Endothelial cell of umbilical vein (primary cell): ENCODE results near the gene MEPCE. TPM values are rescaled to one million over a fixed set of nuclear protein-coding genes. Genes with fewer than 3 reads are reported as not detected.

Source experiments
- BruUV-seq: library from RNA; stranded (reverse); fragments of 400-500 nt; replicated peaks from 2 replicates; lab custom pipeline; 2021; lab: Mats Ljungman, UMichigan
- CTCF ChIA-PET: fragments of 300-600, 350-600 bp; sonication (Branson Sonifier 250); formaldehyde crosslinking; loops from one replicate; lab custom pipeline; 2021; ENCODE audit warnings: antibody characterized with exemption, inconsistent platforms; lab: Charles Lee
- POLR2A ChIA-PET: fragments of 300-600, 350-600 bp; sonication (Branson Sonifier 250); formaldehyde crosslinking; loops from one replicate; lab custom pipeline; 2021; ENCODE audit warnings: antibody characterized with exemption, inconsistent platforms; lab: Charles Lee
- DNase-seq: peaks from one replicate; pipeline ENCODE4 v3.0.0-alpha.2; 2011; ENCODE audit warnings: low read depth, low spot score
- FAIRE-seq: peaks from 2 replicates; lab custom pipeline; 2011; peaks lifted over from hg19 to GRCh38; lab: Jason Lieb, UNC
- H2AFZ ChIP-seq: 2 replicates; pipeline ENCODE4 v1.6.0; 2012; ENCODE audit warnings: low read depth, low read length, control low read depth, inconsistent platforms
- H3K27ac ChIP-seq: 2 replicates; pipeline ENCODE4 v1.5.1; 2011; ENCODE audit warnings: low read depth, mild to moderate bottlenecking, control low read depth, low read length, moderate library complexity; ENCODE audit not compliant: insufficient read depth
- H3K27me3 ChIP-seq, 2 experiments: 2 replicates each; pipeline versions ENCODE4 v1.6.0 to v1.6.1; 2011; ENCODE audit warnings: low read length in 2 of 2, mixed read lengths in 1 of 2; ENCODE audit not compliant: control insufficient read depth in 2 of 2, insufficient read depth in 2 of 2
- H3K36me3 ChIP-seq, 2 experiments: 2 replicates in 1 of 2; 3 replicates in 1 of 2; pipeline ENCODE4 v1.5.1; 2011; ENCODE audit warnings: low read length in 2 of 2, mild to moderate bottlenecking in 1 of 2, moderate library complexity in 1 of 2; ENCODE audit not compliant: control insufficient read depth in 2 of 2, insufficient read depth in 2 of 2; ENCODE audit errors: extremely low read depth in 1 of 2
- H3K4me1 ChIP-seq: 3 replicates; pipeline ENCODE4 v1.5.1; 2011; ENCODE audit warnings: mild to moderate bottlenecking, low read length; ENCODE audit not compliant: control insufficient read depth, insufficient read depth; ENCODE audit errors: extremely low read depth
- H3K4me2 ChIP-seq: 2 replicates; pipeline ENCODE4 v1.6.1; 2011; ENCODE audit warnings: low read length, control low read depth, mixed read lengths; ENCODE audit not compliant: insufficient read depth
- H3K4me3 ChIP-seq, 3 experiments: fragments of 200-600 bp in 1 of 3; sonication (generic), shearing (Covaris generic) in 1 of 3; replicated peaks in 1 of 3; 2 replicates each; pipeline ENCODE4 v1.5.1; 2011 to 2016; ENCODE audit warnings: control low read depth in 3 of 3, low read length in 3 of 3, mild to moderate bottlenecking in 2 of 3, inconsistent platforms in 1 of 3, low read depth in 1 of 3, moderate library complexity in 1 of 3; ENCODE audit not compliant: insufficient read depth in 1 of 3
- H3K79me2 ChIP-seq: 2 replicates; pipeline ENCODE4 v1.6.0; 2012; ENCODE audit warnings: low read length, inconsistent platforms; ENCODE audit not compliant: control insufficient read depth, insufficient read depth
- H3K9ac ChIP-seq: replicated peaks from 2 replicates; pipeline ENCODE3; 2011; ENCODE audit warnings: low read length, control low read depth; ENCODE audit not compliant: insufficient read depth; ENCODE audit errors: extremely low read depth
- H3K9me1 ChIP-seq: replicated peaks from 3 replicates; pipeline ENCODE4 v1.6.0; 2011; ENCODE audit warnings: mild to moderate bottlenecking, low read length; ENCODE audit not compliant: control insufficient read depth, insufficient read depth; ENCODE audit errors: extremely low read depth
- H3K9me3 ChIP-seq: replicated peaks from 2 replicates; pipeline ENCODE4 v1.5.1; 2012; ENCODE audit warnings: low read length, inconsistent platforms; ENCODE audit not compliant: control insufficient read depth, insufficient read depth
- H4K20me1 ChIP-seq: replicated peaks from 2 replicates; pipeline ENCODE3; 2011; ENCODE audit warnings: mild to moderate bottlenecking, low read length; ENCODE audit not compliant: control insufficient read depth, insufficient read depth; ENCODE audit errors: extremely low read depth
- CTCF ChIP-seq, 2 donors: IDR thresholded peaks; 1 replicate in 1 of 2; 2 replicates in 1 of 2; pipeline ENCODE4 v1.5.1; 2011; ENCODE audit warnings: low read length in 2 of 2, mild to moderate bottlenecking in 2 of 2, moderate library complexity in 2 of 2, control low read depth in 1 of 2, inconsistent platforms in 1 of 2, low read depth in 1 of 2; ENCODE audit not compliant: insufficient read depth in 1 of 2; ENCODE audit errors: extremely low read depth in 1 of 2
- EZH2 ChIP-seq: IDR thresholded peaks from 2 replicates; pipeline ENCODE4 v1.6.1; 2012; ENCODE audit warnings: borderline replicate concordance, low read depth, mild to moderate bottlenecking, moderate library complexity, low read length, inconsistent platforms; ENCODE audit not compliant: severe bottlenecking
- FOS ChIP-seq: IDR thresholded peaks from 2 replicates; pipeline ENCODE4 v1.6.1; 2011; ENCODE audit warnings: mild to moderate bottlenecking, low read length, moderate library complexity, borderline replicate concordance; ENCODE audit not compliant: insufficient read depth
- GATA2 ChIP-seq: IDR thresholded peaks from 2 replicates; pipeline ENCODE4 v1.7.0; 2011; ENCODE audit warnings: low read depth, mild to moderate bottlenecking, moderate library complexity, mixed read lengths, low read length; ENCODE audit not compliant: insufficient read length, insufficient read depth
- JUN ChIP-seq: IDR thresholded peaks from 2 replicates; pipeline ENCODE4 v1.6.1; 2011; ENCODE audit warnings: borderline replicate concordance, low read depth; ENCODE audit not compliant: insufficient read length, insufficient read depth
- MAX ChIP-seq: IDR thresholded peaks from 2 replicates; pipeline ENCODE4 v1.6.1; 2011; ENCODE audit not compliant: insufficient read depth, insufficient read length
- MYC ChIP-seq: IDR thresholded peaks from one replicate; pipeline ENCODE4 v1.6.1; 2011; ENCODE audit warnings: mild to moderate bottlenecking, low read depth, low read length
- POLR2A ChIP-seq: IDR thresholded peaks from 2 replicates; pipeline ENCODE4 v1.6.1; 2012; ENCODE audit warnings: low read depth, mild to moderate bottlenecking, control low read depth, low read length
- POLR2AphosphoS5 ChIP-seq: IDR thresholded peaks from 2 replicates; pipeline ENCODE4 v1.6.1; 2012; ENCODE audit warnings: low read depth, mild to moderate bottlenecking, control low read depth, low read length, moderate library complexity; ENCODE audit not compliant: insufficient read depth
- dilution Hi-C: fragments of 300-500 bp; cut with MboI; formaldehyde crosslinking; loops from one replicate; pipeline ENCODE4 v1.15.0; 2019; ENCODE audit warnings: low sequenced_read_pairs; ENCODE audit not compliant: extremely low pct_ligation_motif_present
- intact Hi-C: fragments of 100-400 bp; cut with micrococcal nuclease; formaldehyde crosslinking; loops from one replicate; pipeline ENCODE4 v1.10.0; 2022
- polyA plus RNA-seq, 4 experiments: library from polyadenylated mRNA; depleted of rRNA in 3 of 4; stranded (reverse) in 3 of 4; unstranded in 1 of 4; fragments of >200 nt; gene quantifications; 2 replicates each; pipeline versions ENCODE4 v1.2.1 to v1.2.3, GENCODE V29; 2011 to 2012; ENCODE audit warnings: missing spikeins in 1 of 4
- total RNA-seq: library from RNA; stranded (reverse); gene quantifications from 2 replicates; pipeline ENCODE4 v1.2.3, GENCODE V29; 2021

Gene MEPCE
- total and polyA plus RNA-seq, 2 donors (not counting 3 experiments of a cell fraction or from before 2014, with no cell fraction given): 23.3 to 45.8 TPM

GRCh38 chr7:100402241-100402640 lies 27.4 kb upstream of the MEPCE start:
- BruUV-seq: no TSS peak

More at GRCh38 chr7:100402241-100402640, 27.4 kb upstream of the MEPCE start:
- CTCF ChIA-PET: no interaction called here
- no peaks in the 10 kb centered on the region for H3K9me3 ChIP-seq
- H3K27me3 ChIP-seq: peaks cover 7 to 17% of the 10 kb centered on the region in 2 experiments
- no peak overlapping the region for H3K9ac ChIP-seq
- H3K4me1 ChIP-seq: no peaks in the 10 kb centered on the region
- no peak overlapping the region for H3K27ac ChIP-seq
- H2AFZ ChIP-seq: no peak overlapping the region
- H3K4me3 ChIP-seq: no peak overlapping the region
- H3K36me3 ChIP-seq: no peaks in the 10 kb centered on the region
- H4K20me1 ChIP-seq: no peaks in the 10 kb centered on the region
- intact Hi-C loops (no loop called here), dilution Hi-C loops (no loop called here)
- no peak overlapping the region for H3K4me2 ChIP-seq
- TF ChIP-seq POLR2AphosphoS5 (no peak), JUN (no peak), MYC (no peak), FOS (no peak), GATA2 (no peak), EZH2 (no peak), CTCF (IDR thresholded peaks at IDR 0.05; ENCODE audit: extremely low read depth in 1 of 2, insufficient read depth in 1 of 2, low read depth in 1 of 2, low read length in 2 of 2) (no peak), MAX (no peak), POLR2A (no peak)
- no peak for DNase-seq
- POLR2A ChIA-PET: interaction anchor here (1.4 kb wide), 1 partner anchor 27 kb away, joined by 3 read pairs; the partner anchor contains the start of genes MEPCE and ZCWPW1
- no peaks in the 10 kb centered on the region for H3K79me2 ChIP-seq
- no peaks in the 10 kb centered on the region for H3K9me1 ChIP-seq
- FAIRE-seq: no peak
